ENCODE measurements around the gene DHX35. TPM values are rescaled to one million over a fixed set of nuclear protein-coding genes. Genes with fewer than 3 reads are reported as not detected.

DHX35 gene
- total and polyA plus RNA-seq, 2 of the 4 experiments (the other 2 are of a cell fraction), result 9.1 to 13.5 TPM

- Histone ChIP-seq H4K91ac (ENCODE audit: insufficient read depth, low read depth, low read length) (no peak overlapping the region), H2BK5ac (ENCODE audit: low read depth, low read length, poor library complexity, severe bottlenecking) (no peak overlapping the region), H3K79me1 (ENCODE audit: low read depth in 1 of 2, low read length in 2 of 2) (peaks cover 0 to 11% of the 10 kb centered on the region in 2 experiments; a peak in 3 of 4 replicates), H2BK15ac (ENCODE audit: low read depth, low read length) (no peak overlapping the region), H3K27me3 (ENCODE audit: control insufficient read depth, insufficient read depth, low read length) (no peaks in the 10 kb centered on the region), H4K5ac (ENCODE audit: low read depth, low read length) (no peak overlapping the region), H3K36me3 (ENCODE audit: control insufficient read depth, insufficient read depth, low read length) (peaks cover 48% of the 10 kb centered on the region), H3K56ac (ENCODE audit: extremely low read depth, insufficient read depth, low read length) (no peak overlapping the region), H3K14ac (replicated peaks; ENCODE audit: low read depth, low read length) (no peak overlapping the region), H3K4me3 (ENCODE audit: insufficient read depth, low read depth, low read length) (no peak overlapping the region), H3K9me1 (ENCODE audit: insufficient read depth, low read length) (peaks cover 16% of the 10 kb centered on the region), H4K8ac (ENCODE audit: low read depth in 2 of 2, low read length in 2 of 2) (no peak overlapping the region), H3K4ac (ENCODE audit: low read depth, low read length) (no peak overlapping the region), H2AK9ac (replicated peaks; ENCODE audit: low read depth, low read length, poor library complexity) (no peak overlapping the region), H3K18ac (ENCODE audit: low read depth, low read length) (no peak overlapping the region), H2BK20ac (ENCODE audit: low read depth, low read length) (no peak overlapping the region), H3K23ac (ENCODE audit: low read depth, low read length) (no peak overlapping the region), H3K9me3 (ENCODE audit: control insufficient read depth, insufficient read depth, low read length) (no peaks in the 10 kb centered on the region), H2AFZ (replicated peaks; ENCODE audit: low read length, poor library complexity) (no peak overlapping the region), H2BK120ac (ENCODE audit: low read depth, low read length) (no peak overlapping the region), H2AK5ac (ENCODE audit: low read depth, low read length) (no peak overlapping the region), H3K27ac (ENCODE audit: insufficient read depth, low read length) (no peak overlapping the region), H4K20me1 (ENCODE audit: insufficient read depth, low read length) (no peaks in the 10 kb centered on the region), H3K9ac (ENCODE audit: low read depth, low read length) (no peak overlapping the region), H3K4me2 (ENCODE audit: low read depth, low read length) (no peak overlapping the region), H3K4me1 (ENCODE audit: control insufficient read depth, insufficient read depth, low read length) (no peaks in the 10 kb centered on the region)
- intact Hi-C loops (cut with micrococcal nuclease) (no loop called here), in situ Hi-C loops (cut with MboI; ENCODE audit: low sequenced_read_pairs) (no loop called here), dilution Hi-C loops (cut with HindIII; ENCODE audit: low sequenced_read_pairs, unreplicated experiment) (no loop called here)
- POLR2A ChIA-PET (ENCODE audit: unreplicated experiment), result no interaction called here
- CTCF ChIA-PET, result no interaction called here
- WGBS, 2 experiments (ENCODE audit: extremely low coverage in 2 of 2, insufficient read length in 1 of 2), result 100% methylated on average over 3 of the region's 3 CpGs; no CpG with 5 or more reads in 1 of the 2 experiments
- no peak for DNase-seq
- no peak for ATAC-seq (ENCODE audit: low read depth)
- no TSS peak for BruUV-seq (replicated peaks)
- no peak for TF ChIP-seq CHD1 (IDR thresholded peaks at IDR 0.05; ENCODE audit: low read depth, low read length)
- no peak for TF ChIP-seq MAZ (IDR thresholded peaks at IDR 0.05; ENCODE audit: borderline replicate concordance, low read depth, low read length)
- TF ChIP-seq CTCF (conservative IDR thresholded peaks at IDR 0.05; ENCODE audit: low read depth, low read length), result no peak
- no peak for TF ChIP-seq CEBPB (IDR thresholded peaks at IDR 0.05; ENCODE audit: low read depth, low read length)
- no peak for TF ChIP-seq USF2 (IDR thresholded peaks at IDR 0.05; ENCODE audit: low read depth, low read length)
- no peak for TF ChIP-seq ELK1 (IDR thresholded peaks at IDR 0.05; ENCODE audit: borderline replicate concordance, low read depth, low read length)
- TF ChIP-seq RFX5 (IDR thresholded peaks at IDR 0.05; ENCODE audit: low read depth, low read length), result no peak
- no peak for TF ChIP-seq NFE2L2 (IDR thresholded peaks at IDR 0.05; ENCODE audit: low read depth, low read length)
- no peak for TF ChIP-seq POLR2A (IDR thresholded peaks at IDR 0.05; ENCODE audit: low read depth, low read length)
- TF ChIP-seq MXI1 (IDR thresholded peaks at IDR 0.05; ENCODE audit: borderline replicate concordance, low read depth, low read length), result no peak
- no peak for TF ChIP-seq SMC3 (IDR thresholded peaks at IDR 0.05; ENCODE audit: low read depth, low read length)
- TF ChIP-seq RAD21 (IDR thresholded peaks at IDR 0.05; ENCODE audit: low read length), result no peak
- TF ChIP-seq FOS (IDR thresholded peaks at IDR 0.05; ENCODE audit: low read depth, low read length), result no peak
- no peak for TF ChIP-seq RCOR1 (IDR thresholded peaks at IDR 0.05; ENCODE audit: insufficient replicate concordance, low read length)
- no peak for TF ChIP-seq BHLHE40 (IDR thresholded peaks at IDR 0.05; ENCODE audit: low read depth, low read length)
Measured at GRCh38 chr20:38999217-38999616, 37.1 kb downstream of the DHX35 start.

Data from IMR-90 (cell line).